DND-41 (cell line): ENCODE data around the gene TMEM164.

ENCODE experiments used
- ATAC-seq: fragments of 200-7000 bp; cut with Tn5 transposase; 3 replicates; pipeline ENCODE4 v1.9.1; 2021; ENCODE audit warnings: low read depth; ENCODE audit not compliant: insufficient read depth
- DNase-seq: peaks from one replicate; pipeline ENCODE4 v3.0.0-alpha.2; 2020
- H2AFZ ChIP-seq: 2 replicates; pipeline ENCODE4 v1.6.0; 2012; ENCODE audit warnings: low read depth, low read length
- H3K27ac ChIP-seq: 2 replicates; pipeline ENCODE4 v1.5.1; 2012; ENCODE audit warnings: low read length, inconsistent platforms
- H3K27me3 ChIP-seq: fragments of 200-600 bp; sonication (generic); 2 replicates; pipeline ENCODE4 v1.6.0; 2012; ENCODE audit warnings: low read length, mild to moderate bottlenecking, inconsistent platforms; ENCODE audit not compliant: insufficient read depth, poor library complexity
- H3K36me3 ChIP-seq: 2 replicates; pipeline ENCODE4 v1.5.1; 2012; ENCODE audit warnings: low read length, inconsistent platforms; ENCODE audit not compliant: insufficient read depth
- H3K4me1 ChIP-seq: 2 replicates; pipeline ENCODE4 v1.5.1; 2012; ENCODE audit warnings: mild to moderate bottlenecking, low read length; ENCODE audit not compliant: insufficient read depth
- H3K4me2 ChIP-seq: 2 replicates; pipeline ENCODE4 v1.6.0; 2012; ENCODE audit warnings: mild to moderate bottlenecking, moderate library complexity, low read length, inconsistent platforms; ENCODE audit not compliant: insufficient read depth
- H3K4me3 ChIP-seq, 2 experiments: fragments of 200-600 bp in 1 of 2; shearing (Covaris generic) in 1 of 2; 2 replicates each; pipeline ENCODE4 v1.5.1; 2012 to 2016; ENCODE audit warnings: inconsistent platforms in 2 of 2, low read length in 2 of 2, mild to moderate bottlenecking in 2 of 2, low read depth in 1 of 2, moderate library complexity in 1 of 2
- H3K79me2 ChIP-seq: 2 replicates; pipeline ENCODE4 v1.6.0; 2012; ENCODE audit warnings: low read length, inconsistent platforms; ENCODE audit not compliant: insufficient read depth
- H3K9ac ChIP-seq: 2 replicates; pipeline ENCODE4 v1.6.0; 2012; ENCODE audit warnings: low read depth, mild to moderate bottlenecking, inconsistent platforms, low read length, moderate library complexity
- H3K9me3 ChIP-seq: 2 replicates; pipeline ENCODE4 v1.5.1; 2012; ENCODE audit warnings: low read length, moderate library complexity, mild to moderate bottlenecking, inconsistent platforms; ENCODE audit not compliant: insufficient read depth, severe bottlenecking
- H4K20me1 ChIP-seq: 2 replicates; pipeline ENCODE4 v1.6.0; 2012; ENCODE audit warnings: low read length; ENCODE audit not compliant: insufficient read depth
- EZH2 ChIP-seq: IDR thresholded peaks from 3 replicates; pipeline ENCODE4 v1.6.1; 2012; ENCODE audit warnings: borderline replicate concordance, low read depth, mild to moderate bottlenecking, moderate library complexity, low read length, inconsistent platforms; ENCODE audit not compliant: severe bottlenecking
- TF ChIP-seq, protein P1 (sequence below): IDR thresholded peaks from 2 replicates; pipeline ENCODE4 v1.5.1; 2012; ENCODE audit warnings: borderline replicate concordance, low read length, moderate library complexity, mild to moderate bottlenecking; ENCODE audit not compliant: poor library complexity, severe bottlenecking; ENCODE audit errors: extremely low read depth

TMEM164 gene

DNA sequence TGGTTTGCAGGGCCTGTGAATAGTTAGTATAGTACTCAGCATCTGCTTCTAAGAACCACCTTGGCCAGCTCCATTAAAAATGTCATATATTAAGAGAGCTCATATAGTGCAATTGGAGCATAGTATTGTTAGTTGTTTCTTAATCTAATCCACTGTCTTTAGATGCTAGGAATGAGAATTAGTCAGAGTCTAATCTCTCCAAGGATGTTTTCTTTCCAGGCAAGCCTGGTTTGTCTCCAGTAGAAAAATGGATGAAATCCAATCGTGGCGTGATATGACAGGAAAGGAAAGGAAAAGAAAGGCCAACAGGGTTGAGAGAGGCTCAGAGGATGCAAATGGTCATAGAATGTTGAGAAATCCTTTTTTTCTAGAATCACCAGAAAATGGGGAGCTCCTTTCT is 15.0 kb upstream of the TMEM164 start:
- ATAC-seq (no peak), DNase-seq (no peak)
- Histone ChIP-seq H3K4me2 (no peak overlapping the region), H3K36me3 (no peaks in the 10 kb centered on the region), H3K4me3 (no peak overlapping the region), H3K4me1 (peaks cover 25% of the 10 kb centered on the region), H2AFZ (no peak overlapping the region), H3K9ac (no peak overlapping the region), H3K9me3 (no peaks in the 10 kb centered on the region), H4K20me1 (no peaks in the 10 kb centered on the region), H3K27me3 (no peaks in the 10 kb centered on the region), H3K27ac (no peak overlapping the region), H3K79me2 (no peaks in the 10 kb centered on the region)
- TF ChIP-seq EZH2 = no peak
- TF ChIP-seq, protein P1, sequence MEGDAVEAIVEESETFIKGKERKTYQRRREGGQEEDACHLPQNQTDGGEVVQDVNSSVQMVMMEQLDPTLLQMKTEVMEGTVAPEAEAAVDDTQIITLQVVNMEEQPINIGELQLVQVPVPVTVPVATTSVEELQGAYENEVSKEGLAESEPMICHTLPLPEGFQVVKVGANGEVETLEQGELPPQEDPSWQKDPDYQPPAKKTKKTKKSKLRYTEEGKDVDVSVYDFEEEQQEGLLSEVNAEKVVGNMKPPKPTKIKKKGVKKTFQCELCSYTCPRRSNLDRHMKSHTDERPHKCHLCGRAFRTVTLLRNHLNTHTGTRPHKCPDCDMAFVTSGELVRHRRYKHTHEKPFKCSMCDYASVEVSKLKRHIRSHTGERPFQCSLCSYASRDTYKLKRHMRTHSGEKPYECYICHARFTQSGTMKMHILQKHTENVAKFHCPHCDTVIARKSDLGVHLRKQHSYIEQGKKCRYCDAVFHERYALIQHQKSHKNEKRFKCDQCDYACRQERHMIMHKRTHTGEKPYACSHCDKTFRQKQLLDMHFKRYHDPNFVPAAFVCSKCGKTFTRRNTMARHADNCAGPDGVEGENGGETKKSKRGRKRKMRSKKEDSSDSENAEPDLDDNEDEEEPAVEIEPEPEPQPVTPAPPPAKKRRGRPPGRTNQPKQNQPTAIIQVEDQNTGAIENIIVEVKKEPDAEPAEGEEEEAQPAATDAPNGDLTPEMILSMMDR = no peak

DNA sequence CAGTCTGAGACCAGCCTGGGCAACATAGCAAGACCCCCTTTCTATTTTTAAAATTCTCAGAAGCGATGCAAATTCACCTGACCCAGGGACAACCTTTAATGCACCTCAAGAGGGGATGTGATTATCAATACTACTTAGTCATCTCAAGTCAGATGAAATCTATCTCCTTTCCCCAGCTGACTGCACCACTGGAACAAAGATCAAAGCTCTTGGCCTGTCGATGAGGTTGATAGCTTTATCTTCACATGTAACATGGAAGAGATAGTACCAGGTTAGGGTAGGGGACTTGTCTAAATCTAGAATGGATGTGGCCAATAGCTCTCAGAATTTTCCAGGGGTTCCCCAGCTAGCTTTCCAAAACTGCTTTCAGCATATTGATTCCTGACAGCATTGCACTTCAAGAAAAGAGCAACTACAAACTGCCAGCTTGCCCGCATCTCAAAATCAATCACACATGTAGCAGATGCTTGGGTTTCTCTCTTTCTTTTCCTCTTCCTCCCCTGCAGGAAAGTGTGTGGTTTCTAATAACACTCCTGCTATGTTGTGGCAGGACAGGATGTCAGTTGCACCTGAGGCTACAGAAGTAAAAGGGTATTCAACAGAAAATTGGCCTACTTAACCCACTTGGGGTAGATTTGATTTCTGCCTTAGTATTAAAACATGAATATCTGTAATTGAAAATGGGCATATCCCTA is 12.2 kb upstream of the TMEM164 start:
- no peaks in the 10 kb centered on the region for H4K20me1 ChIP-seq
- H3K4me2 ChIP-seq = 0 out of 2 replicates have a peak overlapping the region, but pooled peaks have one; percentile 29
- no peaks in the 10 kb centered on the region for H3K36me3 ChIP-seq
- TF ChIP-seq, protein P1 = no peak
- TF ChIP-seq EZH2 = no peak
- H3K27ac ChIP-seq = peak overlapping the region; percentile 53
- no peak overlapping the region for H3K9ac ChIP-seq
- no peak overlapping the region for H2AFZ ChIP-seq
- ATAC-seq = peak; percentile 97
- H3K27me3 ChIP-seq = no peaks in the 10 kb centered on the region
- no peaks in the 10 kb centered on the region for H3K79me2 ChIP-seq
- DNase-seq = peak; percentile 49
- H3K4me3 ChIP-seq = no peak overlapping the region
- no peaks in the 10 kb centered on the region for H3K9me3 ChIP-seq
- peaks cover 25% of the 10 kb centered on the region for H3K4me1 ChIP-seq

DNA sequence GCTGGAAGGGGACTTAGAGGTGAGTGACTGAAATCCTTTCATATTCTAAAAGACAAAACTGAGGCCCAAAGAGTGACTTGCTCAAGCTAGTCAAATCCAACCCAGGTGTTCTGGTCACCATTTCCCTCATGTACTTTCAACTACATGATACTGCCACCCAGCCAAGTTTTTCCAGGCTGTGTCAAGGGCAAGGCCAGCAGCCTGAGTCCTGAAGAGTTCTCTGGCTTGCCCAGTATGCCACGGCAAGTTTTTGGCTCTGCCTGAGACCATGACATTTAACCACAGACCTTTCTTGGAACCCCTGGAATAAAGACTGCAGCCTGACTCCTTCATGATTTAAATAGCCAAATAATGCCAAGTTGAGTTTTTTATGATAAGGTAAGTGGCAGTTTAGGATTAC is 10.7 kb upstream of the TMEM164 start:
- Histone ChIP-seq H3K4me2 (no peak overlapping the region), H3K9ac (no peak overlapping the region), H3K4me3 (no peak overlapping the region), H3K4me1 (peaks cover 25% of the 10 kb centered on the region), H2AFZ (no peak overlapping the region), H3K27me3 (no peaks in the 10 kb centered on the region), H4K20me1 (no peaks in the 10 kb centered on the region), H3K79me2 (no peaks in the 10 kb centered on the region), H3K36me3 (no peaks in the 10 kb centered on the region), H3K27ac (no peak overlapping the region; the same call in 1 of the 2 replicates), H3K9me3 (no peaks in the 10 kb centered on the region)
- no peak for ATAC-seq
- DNase-seq = no peak
- TF ChIP-seq, protein P1 = no peak

DNA sequence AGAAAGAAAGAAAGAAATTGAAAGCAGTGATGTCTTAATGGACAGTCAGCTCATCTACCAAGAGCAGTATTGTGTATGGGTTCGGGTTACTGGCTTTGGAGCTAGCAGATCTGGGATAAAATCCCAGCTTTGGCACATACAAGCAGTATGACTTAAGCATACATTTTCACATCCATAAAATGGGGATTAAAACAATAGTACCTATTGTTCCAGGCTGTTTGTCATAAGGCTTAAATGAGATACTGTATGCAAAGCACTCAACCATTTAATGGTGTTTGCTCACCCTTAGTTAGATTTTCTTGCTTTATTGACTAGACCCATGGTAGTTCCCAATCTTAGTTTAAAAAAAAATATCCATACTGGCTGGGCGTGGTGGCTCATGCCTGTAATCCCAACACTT is 7.8 kb upstream of the TMEM164 start:
- Histone ChIP-seq H3K27me3 (no peaks in the 10 kb centered on the region), H2AFZ (no peak overlapping the region), H3K79me2 (no peaks in the 10 kb centered on the region), H3K36me3 (no peaks in the 10 kb centered on the region), H3K4me3 (no peak overlapping the region), H3K27ac (no peak overlapping the region), H3K4me2 (no peak overlapping the region), H3K9me3 (no peaks in the 10 kb centered on the region), H4K20me1 (no peaks in the 10 kb centered on the region), H3K4me1 (peaks cover 16% of the 10 kb centered on the region), H3K9ac (no peak overlapping the region)
- TF ChIP-seq, protein P1 = no peak
- DNase-seq = no peak
- no peak for ATAC-seq
